Right forelimb (tissue), 1 donor: Measurements from ENCODE around the gene COL5A1.

Source experiments
- DNase-seq: peaks from one replicate; pipeline ENCODE4 v3.0.0-alpha.2; 2018

COL5A1 gene

GRCh38 chr9:134826336-134827285 is 185.0 kb downstream of the COL5A1 start:
- DNase-seq: no peak

GRCh38 chr9:134827559-134827958 is 186.0 kb downstream of the COL5A1 start:
- no peak for DNase-seq

GRCh38 chr9:134827993-134828392 is 186.4 kb downstream of the COL5A1 start:
- no peak for DNase-seq

- DNase-seq: no peak
Measured at GRCh38 chr9:134828892-134829291, 187.3 kb downstream of the COL5A1 start.

GRCh38 chr9:134829356-134829937 is 187.8 kb downstream of the COL5A1 start:
- DNase-seq: no peak

- DNase-seq: no peak
Measured at GRCh38 chr9:134830126-134830525, 188.5 kb downstream of the COL5A1 start.

- no peak for DNase-seq
Measured at GRCh38 chr9:134830926-134831720, 189.5 kb downstream of the COL5A1 start.

- no peak for DNase-seq
Measured at GRCh38 chr9:134832471-134832870, 190.9 kb downstream of the COL5A1 start.

GRCh38 chr9:134833294-134833880 is 191.8 kb downstream of the COL5A1 start:
- DNase-seq: no peak

- DNase-seq: no peak
Measured at GRCh38 chr9:134834217-134834956, 192.8 kb downstream of the COL5A1 start.

- DNase-seq: no peak
Measured at GRCh38 chr9:134834957-134835419, 193.4 kb downstream of the COL5A1 start.

GRCh38 chr9:134835448-134835847 is 193.8 kb downstream of the COL5A1 start:
- DNase-seq: no peak

GRCh38 chr9:134835987-134836386 is 194.4 kb downstream of the COL5A1 start:
- no peak for DNase-seq

GRCh38 chr9:134836406-134836970 is 194.9 kb downstream of the COL5A1 start:
- no peak for DNase-seq

- no peak for DNase-seq
Measured at GRCh38 chr9:134837529-134837928, 195.9 kb downstream of the COL5A1 start.

- no peak for DNase-seq
Measured at GRCh38 chr9:134838651-134839454, 197.2 kb downstream of the COL5A1 start.

- no peak for DNase-seq
Measured at GRCh38 chr9:134839455-134840125, 198.0 kb downstream of the COL5A1 start.

- no peak for DNase-seq
Measured at GRCh38 chr9:134840511-134840910, 198.9 kb downstream of the COL5A1 start.

GRCh38 chr9:134841180-134841904 is 199.7 kb downstream of the COL5A1 start:
- no peak for DNase-seq

GRCh38 chr9:134842321-134842720 is 200.7 kb downstream of the COL5A1 start:
- DNase-seq: no peak
